Keratinocyte (primary cell): ENCODE results near the gene DOP1B.

Experiments used
- EZH2 ChIP-seq: IDR thresholded peaks from one replicate; pipeline ENCODE4 v1.6.1; 2012; ENCODE audit warnings: inconsistent platforms, mild to moderate bottlenecking, low read length, moderate library complexity
- TF ChIP-seq, protein P1 (sequence below), 3 experiments: IDR thresholded peaks in 1 of 3; conservative IDR thresholded peaks in 1 of 3; optimal IDR thresholded peaks in 1 of 3; 2 replicates in 2 of 3; 3 replicates in 1 of 3; pipeline versions ENCODE3 to v1.5.1; 2011; ENCODE audit warnings: low read length in 3 of 3, mild to moderate bottlenecking in 3 of 3, moderate library complexity in 2 of 3, control low read depth in 1 of 3, inconsistent platforms in 1 of 3; ENCODE audit not compliant: insufficient read depth in 2 of 3; ENCODE audit errors: extremely low read depth in 1 of 3

GRCh38 chr21:36183144-36183795, 26.6 kb downstream of the DOP1B start:
- TF ChIP-seq, protein P1, sequence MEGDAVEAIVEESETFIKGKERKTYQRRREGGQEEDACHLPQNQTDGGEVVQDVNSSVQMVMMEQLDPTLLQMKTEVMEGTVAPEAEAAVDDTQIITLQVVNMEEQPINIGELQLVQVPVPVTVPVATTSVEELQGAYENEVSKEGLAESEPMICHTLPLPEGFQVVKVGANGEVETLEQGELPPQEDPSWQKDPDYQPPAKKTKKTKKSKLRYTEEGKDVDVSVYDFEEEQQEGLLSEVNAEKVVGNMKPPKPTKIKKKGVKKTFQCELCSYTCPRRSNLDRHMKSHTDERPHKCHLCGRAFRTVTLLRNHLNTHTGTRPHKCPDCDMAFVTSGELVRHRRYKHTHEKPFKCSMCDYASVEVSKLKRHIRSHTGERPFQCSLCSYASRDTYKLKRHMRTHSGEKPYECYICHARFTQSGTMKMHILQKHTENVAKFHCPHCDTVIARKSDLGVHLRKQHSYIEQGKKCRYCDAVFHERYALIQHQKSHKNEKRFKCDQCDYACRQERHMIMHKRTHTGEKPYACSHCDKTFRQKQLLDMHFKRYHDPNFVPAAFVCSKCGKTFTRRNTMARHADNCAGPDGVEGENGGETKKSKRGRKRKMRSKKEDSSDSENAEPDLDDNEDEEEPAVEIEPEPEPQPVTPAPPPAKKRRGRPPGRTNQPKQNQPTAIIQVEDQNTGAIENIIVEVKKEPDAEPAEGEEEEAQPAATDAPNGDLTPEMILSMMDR (optimal IDR thresholded peaks at IDR 0.05 in 1 of 3, IDR thresholded peaks at IDR 0.05 in 1 of 3, conservative IDR thresholded peaks at IDR 0.05 in 1 of 3; ENCODE audit: extremely low read depth in 1 of 3, insufficient read depth in 2 of 3, low read length in 3 of 3) = no peak
- no peak for TF ChIP-seq EZH2
